ENCODE data around the gene SPTBN2.

GRCh38 chr11:66663741-66664296 is 65.2 kb downstream of the SPTBN2 start:
- no peak for TF ChIP-seq CTCF (IDR thresholded peaks at IDR 0.05)
- no peak for TF ChIP-seq POLR2AphosphoS5 (IDR thresholded peaks at IDR 0.05; ENCODE audit: low read depth, low read length)
- TF ChIP-seq SIN3A (IDR thresholded peaks at IDR 0.05; ENCODE audit: borderline replicate concordance, insufficient read depth, low read depth, low read length) = no peak
- no peak for TF ChIP-seq TCF7L2 (IDR thresholded peaks at IDR 0.05; ENCODE audit: low read depth, low read length)
